ENCODE measurements around the gene ADAMTS2. TPM values are rescaled to one million over a fixed set of nuclear protein-coding genes. Genes with fewer than 3 reads are reported as not detected.

The ADAMTS2 gene
- total and polyA plus RNA-seq, 4 donors: 4.8 to 49.8 (median 32.0) TPM

DNA sequence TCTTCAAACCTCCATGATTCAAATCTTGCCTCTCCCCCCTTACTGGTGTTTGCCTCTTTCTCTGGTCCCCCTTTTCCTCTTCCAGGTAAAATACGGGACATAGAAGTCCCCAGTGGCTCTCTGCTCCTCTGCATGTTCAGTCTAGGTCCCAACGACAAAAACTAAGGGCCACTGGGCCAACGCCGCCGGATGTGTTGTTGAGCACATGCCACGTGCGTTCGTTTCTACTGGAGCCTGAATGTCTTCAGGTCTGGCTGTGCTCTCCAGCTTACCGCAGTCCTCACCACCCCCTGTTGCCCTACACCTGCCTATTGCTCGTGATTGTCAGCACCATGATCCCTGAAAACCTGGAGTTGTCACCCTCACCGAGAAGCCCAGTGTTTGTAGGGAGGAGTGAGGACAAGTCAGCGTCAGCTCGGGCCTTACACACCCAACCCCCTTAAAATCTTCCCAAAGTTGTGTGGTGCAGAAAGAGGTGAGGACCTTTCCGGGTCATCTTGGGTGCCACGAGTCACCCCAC is 2.8 kb upstream of the ADAMTS2 start:
- intact Hi-C loops (cut with DNase I): loop anchor here (5.0 to 10.0 kb wide), 3 partner anchors 81 to 181 kb away; no protein-coding TSS in a partner anchor
- 91 to 94% methylated on average over 15 of the region's 15 CpGs for WGBS, 2 donors
- H3K4me3 ChIP-seq (ENCODE audit: low read length in 2 of 2): no peak overlapping the region
- H3K27me3 ChIP-seq (ENCODE audit: control insufficient read depth in 1 of 2, insufficient read depth in 2 of 2, low read length in 1 of 2): no peaks in the 10 kb centered on the region
- H3K27ac ChIP-seq (ENCODE audit: low read depth in 1 of 2, low read length in 2 of 2): no peak overlapping the region
- ATAC-seq (ENCODE audit: low FRiP score): no peak
- H3K4me1 ChIP-seq (ENCODE audit: control insufficient read depth in 1 of 2, insufficient read depth in 2 of 2, low read length in 2 of 2): no peaks in the 10 kb centered on the region
- no peaks in the 10 kb centered on the region for H3K36me3 ChIP-seq (ENCODE audit: control insufficient read depth in 1 of 2, insufficient read depth in 2 of 2, low read length in 1 of 2)
- H3K9me3 ChIP-seq (ENCODE audit: control insufficient read depth, low read length): no peaks in the 10 kb centered on the region
- peak in 1 of 2 donors; percentile 42 for DNase-seq

DNA sequence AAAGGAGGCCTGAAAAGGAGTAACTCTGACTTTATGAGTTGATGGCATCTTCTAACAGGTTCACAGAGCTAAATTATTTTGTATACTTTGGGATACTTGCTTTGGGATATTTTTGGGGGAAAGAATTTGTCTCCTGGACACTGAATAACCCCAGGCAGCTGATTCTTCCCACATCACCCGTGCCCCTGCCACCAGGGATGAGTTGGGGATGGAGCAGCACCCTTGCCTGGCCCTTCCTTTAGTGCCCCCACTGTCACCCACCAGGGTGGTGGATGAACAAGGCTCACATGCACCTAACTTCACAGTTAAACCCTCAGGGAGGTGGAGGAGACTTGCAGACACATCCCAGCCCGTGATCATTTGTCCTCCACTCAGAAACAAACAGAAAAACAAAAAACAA is 2.3 kb upstream of the ADAMTS2 start:
- DNase-seq: peak in 1 of 2 donors; percentile 42
- intact Hi-C loops (cut with DNase I): loop anchor here (5.0 to 10.0 kb wide), 3 partner anchors 80 to 180 kb away; no protein-coding TSS in a partner anchor
- H3K4me3 ChIP-seq (ENCODE audit: low read length in 2 of 2): no peak overlapping the region
- H3K36me3 ChIP-seq (ENCODE audit: control insufficient read depth in 1 of 2, insufficient read depth in 2 of 2, low read length in 1 of 2): no peaks in the 10 kb centered on the region
- no peaks in the 10 kb centered on the region for H3K27me3 ChIP-seq (ENCODE audit: control insufficient read depth in 1 of 2, insufficient read depth in 2 of 2, low read length in 1 of 2)
- no peaks in the 10 kb centered on the region for H3K9me3 ChIP-seq (ENCODE audit: control insufficient read depth, low read length)
- 83 to 91% methylated on average over 2 of the region's 2 CpGs for WGBS, 2 donors
- H3K27ac ChIP-seq (ENCODE audit: low read depth in 1 of 2, low read length in 2 of 2): no peak overlapping the region
- no peak for ATAC-seq (ENCODE audit: low FRiP score)
- no peaks in the 10 kb centered on the region for H3K4me1 ChIP-seq (ENCODE audit: control insufficient read depth in 1 of 2, insufficient read depth in 2 of 2, low read length in 2 of 2)

DNA sequence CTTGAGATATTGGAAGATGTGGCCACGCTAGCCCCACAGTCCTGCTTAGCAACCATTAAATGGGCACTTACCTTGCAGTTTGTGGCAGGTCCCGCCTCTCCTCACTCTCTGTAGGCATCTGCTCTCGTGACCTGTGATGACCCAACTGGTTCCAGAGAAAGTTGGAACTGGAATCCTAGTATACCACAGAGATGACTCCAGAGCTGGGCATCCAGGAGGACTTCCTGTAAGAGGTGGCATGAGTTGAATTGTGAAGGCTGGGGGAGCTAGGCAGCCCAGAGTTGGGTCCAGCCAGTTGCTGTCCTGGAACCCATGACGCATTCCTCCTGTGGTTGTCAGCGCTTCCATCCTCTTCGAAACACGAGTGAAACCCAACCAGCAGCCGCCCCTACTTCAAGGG is 1.6 kb upstream of the ADAMTS2 start:
- no peaks in the 10 kb centered on the region for H3K36me3 ChIP-seq (ENCODE audit: control insufficient read depth in 1 of 2, insufficient read depth in 2 of 2, low read length in 1 of 2)
- no peaks in the 10 kb centered on the region for H3K4me1 ChIP-seq (ENCODE audit: control insufficient read depth in 1 of 2, insufficient read depth in 2 of 2, low read length in 2 of 2)
- H3K4me3 ChIP-seq (ENCODE audit: low read length in 2 of 2): no peak overlapping the region
- intact Hi-C loops (cut with DNase I): loop anchor here (5.0 to 10.0 kb wide), 3 partner anchors 80 to 180 kb away; no protein-coding TSS in a partner anchor
- H3K27ac ChIP-seq (ENCODE audit: low read depth in 1 of 2, low read length in 2 of 2): no peak overlapping the region
- no peaks in the 10 kb centered on the region for H3K9me3 ChIP-seq (ENCODE audit: control insufficient read depth, low read length)
- peak in 1 of 2 donors; percentile 47 for DNase-seq
- ATAC-seq (ENCODE audit: low FRiP score): no peak
- 94 to 96% methylated on average over 8 of the region's 8 CpGs for WGBS, 2 donors
- no peaks in the 10 kb centered on the region for H3K27me3 ChIP-seq (ENCODE audit: control insufficient read depth in 1 of 2, insufficient read depth in 2 of 2, low read length in 1 of 2)

DNA sequence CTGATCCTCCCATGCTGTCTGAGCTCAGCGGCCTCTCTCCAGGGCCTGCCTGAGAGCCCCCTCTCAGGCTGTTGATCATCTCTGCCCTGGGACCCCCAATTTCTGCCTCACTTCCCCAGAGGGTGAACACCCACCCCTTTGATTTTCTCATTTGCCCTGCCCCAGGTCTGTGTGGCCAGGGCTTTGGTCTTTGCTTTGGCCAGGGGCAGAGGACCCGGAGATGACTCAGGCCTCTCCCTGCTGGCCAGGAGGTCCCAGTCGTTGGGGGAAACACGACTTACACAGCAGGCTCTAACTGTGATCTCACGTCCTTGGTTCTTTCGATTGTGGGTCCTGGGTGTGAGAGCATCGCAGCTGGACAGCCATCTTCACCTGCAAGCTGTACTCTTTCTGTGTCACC is 1.1 kb upstream of the ADAMTS2 start:
- no peak for ATAC-seq (ENCODE audit: low FRiP score)
- H3K27ac ChIP-seq (ENCODE audit: low read depth in 1 of 2, low read length in 2 of 2): no peak overlapping the region
- WGBS, 2 donors: 69 to 72% methylated on average over 7 of the region's 7 CpGs

DNA sequence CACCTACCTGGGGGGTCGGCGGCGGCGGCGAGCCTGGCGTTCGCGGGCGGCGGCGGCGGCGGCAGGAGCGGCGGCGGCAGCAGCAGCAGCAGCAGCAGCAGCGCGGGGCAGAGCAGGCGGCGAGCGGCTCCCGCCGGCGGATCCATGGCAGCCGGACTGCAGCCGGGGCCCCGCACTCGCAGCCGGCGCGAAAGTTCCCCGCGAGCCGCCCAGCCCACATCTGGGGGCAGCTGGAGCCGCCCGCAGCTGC is 153 bp downstream of the ADAMTS2 start:
- DNase-seq: no peak
- Histone ChIP-seq H3K9me3 (ENCODE audit: control insufficient read depth, low read length) (no peaks in the 10 kb centered on the region), H3K27me3 (ENCODE audit: control insufficient read depth in 1 of 2, insufficient read depth in 2 of 2, low read length in 1 of 2) (no peaks in the 10 kb centered on the region), H3K27ac (ENCODE audit: low read depth in 1 of 2, low read length in 2 of 2) (no peak overlapping the region), H3K4me1 (ENCODE audit: control insufficient read depth in 1 of 2, insufficient read depth in 2 of 2, low read length in 2 of 2) (no peaks in the 10 kb centered on the region), H3K4me3 (ENCODE audit: low read length in 2 of 2) (peak overlapping the region; percentile 65 to 76), H3K36me3 (ENCODE audit: control insufficient read depth in 1 of 2, insufficient read depth in 2 of 2, low read length in 1 of 2) (no peaks in the 10 kb centered on the region)
- ATAC-seq (ENCODE audit: low FRiP score): no peak
- 1 to 3% methylated on average over 20 to 36 of the region's 36 CpGs for WGBS, 2 donors
- intact Hi-C loops (cut with DNase I): loop anchor here (5.0 to 10.0 kb wide), 3 partner anchors 78 to 178 kb away; no protein-coding TSS in a partner anchor

More for the DNA sequence above, 1.1 kb upstream of the ADAMTS2 start:
- intact Hi-C loops (cut with DNase I): loop anchor here (5.0 to 10.0 kb wide), 3 partner anchors 79 to 179 kb away; no protein-coding TSS in a partner anchor
- Histone ChIP-seq H3K27me3 (ENCODE audit: control insufficient read depth in 1 of 2, insufficient read depth in 2 of 2, low read length in 1 of 2) (no peaks in the 10 kb centered on the region), H3K9me3 (ENCODE audit: control insufficient read depth, low read length) (no peaks in the 10 kb centered on the region), H3K4me1 (ENCODE audit: control insufficient read depth in 1 of 2, insufficient read depth in 2 of 2, low read length in 2 of 2) (no peaks in the 10 kb centered on the region), H3K36me3 (ENCODE audit: control insufficient read depth in 1 of 2, insufficient read depth in 2 of 2, low read length in 1 of 2) (no peaks in the 10 kb centered on the region), H3K4me3 (ENCODE audit: low read length in 2 of 2) (no peak overlapping the region)
- DNase-seq: peak in 1 of 2 donors; percentile 71

DNA sequence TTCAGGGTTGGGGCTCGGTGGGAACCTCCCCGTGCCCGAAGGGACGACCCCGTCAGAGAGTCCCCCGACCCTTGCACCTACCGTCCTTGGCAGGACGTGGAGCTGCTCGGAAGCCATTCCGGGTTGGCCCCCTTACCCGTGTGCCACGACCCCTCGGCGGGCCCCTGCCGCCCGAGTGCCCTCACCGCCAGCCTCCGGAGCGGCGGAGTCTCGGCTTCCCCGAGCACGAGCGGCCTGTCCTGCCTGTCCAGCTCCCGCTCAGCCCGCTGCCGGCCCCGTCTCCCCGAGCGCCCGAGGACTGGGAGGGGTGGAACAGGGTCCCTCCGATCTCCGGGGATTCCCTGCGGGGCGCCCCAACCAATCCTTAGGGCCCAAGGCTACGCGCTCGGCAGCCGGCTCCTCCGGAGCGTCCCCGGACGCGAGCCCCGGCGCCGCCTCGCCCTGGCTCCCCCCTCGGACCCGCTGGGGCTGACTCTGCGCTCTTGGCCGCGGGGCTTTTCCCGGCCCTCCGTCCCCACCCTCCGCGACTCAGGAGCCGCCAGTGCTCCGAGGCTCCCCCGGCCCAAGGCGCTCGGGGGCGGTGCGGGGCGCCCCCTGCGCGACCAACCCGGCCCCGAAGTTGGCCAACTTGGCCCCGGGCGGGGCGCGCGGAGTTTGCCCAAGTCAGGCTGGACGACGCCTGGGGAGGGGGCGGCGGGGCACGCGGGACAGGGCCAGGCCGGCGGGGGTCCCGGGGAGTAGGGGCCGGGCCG is 654 bp downstream of the ADAMTS2 start:
- ATAC-seq (ENCODE audit: low FRiP score): peak; percentile 40
- peak; percentile 60 to 82 for DNase-seq
- Histone ChIP-seq H3K27me3 (ENCODE audit: control insufficient read depth in 1 of 2, insufficient read depth in 2 of 2, low read length in 1 of 2) (no peaks in the 10 kb centered on the region), H3K4me3 (ENCODE audit: low read length in 2 of 2) (peak overlapping the region; percentile 65 to 76), H3K27ac (ENCODE audit: low read depth in 1 of 2, low read length in 2 of 2) (no peak overlapping the region), H3K9me3 (ENCODE audit: control insufficient read depth, low read length) (no peaks in the 10 kb centered on the region), H3K4me1 (ENCODE audit: control insufficient read depth in 1 of 2, insufficient read depth in 2 of 2, low read length in 2 of 2) (no peaks in the 10 kb centered on the region), H3K36me3 (ENCODE audit: control insufficient read depth in 1 of 2, insufficient read depth in 2 of 2, low read length in 1 of 2) (no peaks in the 10 kb centered on the region)
- intact Hi-C loops (cut with DNase I): loop anchor here (5.0 to 10.0 kb wide), 3 partner anchors 77 to 177 kb away; no protein-coding TSS in a partner anchor
- 1% methylated on average over 56 to 85 of the region's 85 CpGs for WGBS, 2 donors

DNA sequence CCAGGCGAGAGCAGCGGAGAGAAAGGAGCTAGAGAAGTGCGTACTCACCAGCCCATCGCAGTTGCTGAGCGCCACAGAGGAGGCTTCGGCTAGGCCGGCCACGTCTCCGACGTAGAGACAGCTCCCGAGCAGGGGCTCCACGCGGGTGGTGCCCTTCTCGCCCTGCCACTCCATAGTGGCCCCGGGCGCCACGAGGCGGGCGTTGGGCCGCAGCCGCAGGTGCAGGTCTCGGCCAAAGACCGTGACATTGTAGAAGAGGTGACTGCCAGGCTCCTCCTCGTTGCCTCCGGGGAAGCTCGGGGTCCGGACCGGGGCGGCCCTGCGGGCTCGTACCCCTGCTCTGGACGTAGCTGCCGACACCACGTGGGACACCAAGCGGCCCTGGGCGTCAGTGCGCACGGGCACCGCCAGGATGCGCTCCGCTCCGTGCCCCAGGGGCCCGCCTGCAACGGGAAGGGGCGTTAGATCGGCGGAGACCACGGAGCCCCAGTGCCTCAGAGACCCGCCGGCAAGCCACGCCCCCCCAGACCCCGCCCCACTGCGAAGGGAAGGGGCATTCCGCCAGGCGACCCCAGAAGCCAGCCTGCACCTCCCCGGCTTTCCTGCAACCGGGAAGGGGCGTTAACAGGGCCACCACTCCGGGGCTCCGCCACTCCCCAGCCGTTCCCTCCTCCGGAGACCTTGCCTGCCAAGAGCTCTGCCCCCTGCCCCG is 1.4 kb downstream of the ADAMTS2 start:
- Histone ChIP-seq H3K9me3 (ENCODE audit: control insufficient read depth, low read length) (no peaks in the 10 kb centered on the region), H3K27ac (ENCODE audit: low read depth in 1 of 2, low read length in 2 of 2) (no peak overlapping the region), H3K4me1 (ENCODE audit: control insufficient read depth in 1 of 2, insufficient read depth in 2 of 2, low read length in 2 of 2) (no peaks in the 10 kb centered on the region), H3K4me3 (ENCODE audit: low read length in 2 of 2) (peak overlapping the region; percentile 65 to 76), H3K27me3 (ENCODE audit: control insufficient read depth in 1 of 2, insufficient read depth in 2 of 2, low read length in 1 of 2) (no peaks in the 10 kb centered on the region), H3K36me3 (ENCODE audit: control insufficient read depth in 1 of 2, insufficient read depth in 2 of 2, low read length in 1 of 2) (no peaks in the 10 kb centered on the region)
- DNase-seq (peak; percentile 62 to 82), ATAC-seq (ENCODE audit: low FRiP score) (peak; percentile 75)
- intact Hi-C loops (cut with DNase I): loop anchor here in 1 of 2 donors (5.0 to 10.0 kb wide), 2 partner anchors 77 to 151 kb away; no protein-coding TSS in a partner anchor
- 4 to 5% methylated on average over 37 to 63 of the region's 63 CpGs for WGBS, 2 donors

DNA sequence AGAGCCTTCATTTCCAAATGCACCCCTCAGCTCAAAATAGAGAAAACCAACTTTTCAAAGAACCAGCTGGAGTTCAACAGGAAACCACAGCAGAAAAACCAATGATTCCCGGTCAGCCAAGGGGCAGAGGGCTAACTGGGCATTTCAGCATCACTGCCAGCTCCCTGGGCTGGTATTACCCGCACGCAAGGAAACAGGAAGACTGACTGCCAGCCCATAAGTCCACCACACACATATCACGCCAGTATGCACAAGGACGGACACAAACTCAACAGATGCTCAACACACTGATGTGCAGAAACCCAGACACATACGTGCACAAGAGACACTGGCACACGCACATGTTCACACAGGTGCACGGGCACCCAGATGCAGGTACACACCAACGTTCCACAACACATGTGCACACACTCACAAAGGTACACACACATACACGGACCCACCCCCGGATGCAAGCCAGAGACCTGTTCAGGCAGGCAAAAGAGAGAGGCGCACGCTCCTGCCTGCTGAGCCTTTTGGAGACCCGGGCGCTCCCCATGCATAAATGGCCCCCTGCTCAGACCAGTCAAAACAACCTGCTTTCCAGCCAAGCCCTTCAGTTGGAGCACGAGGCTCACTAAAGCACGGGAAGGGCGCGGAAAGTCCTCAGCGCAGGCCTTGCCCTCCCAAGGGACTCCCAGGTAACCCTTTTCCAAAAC is 2.1 kb downstream of the ADAMTS2 start:
- H3K4me3 ChIP-seq (ENCODE audit: low read length in 2 of 2): no peak overlapping the region
- H3K27ac ChIP-seq (ENCODE audit: low read depth in 1 of 2, low read length in 2 of 2): no peak overlapping the region
- intact Hi-C loops (cut with DNase I): loop anchor here in 1 of 2 donors (5.0 to 10.0 kb wide), 2 partner anchors 76 to 152 kb away; no protein-coding TSS in a partner anchor
- 44 to 47% methylated on average over 20 of the region's 20 CpGs for WGBS, 2 donors
- DNase-seq: peak in 1 of 2 donors; percentile 67
- H3K36me3 ChIP-seq (ENCODE audit: control insufficient read depth in 1 of 2, insufficient read depth in 2 of 2, low read length in 1 of 2): no peaks in the 10 kb centered on the region
- no peak for ATAC-seq (ENCODE audit: low FRiP score)
- H3K4me1 ChIP-seq (ENCODE audit: control insufficient read depth in 1 of 2, insufficient read depth in 2 of 2, low read length in 2 of 2): no peaks in the 10 kb centered on the region
- no peaks in the 10 kb centered on the region for H3K27me3 ChIP-seq (ENCODE audit: control insufficient read depth in 1 of 2, insufficient read depth in 2 of 2, low read length in 1 of 2)
- H3K9me3 ChIP-seq (ENCODE audit: control insufficient read depth, low read length): no peaks in the 10 kb centered on the region
